HepG2 (cell line): Measurements from ENCODE around the gene TLCD3B. TPM values are rescaled to one million over a fixed set of nuclear protein-coding genes. Genes with fewer than 3 reads are reported as not detected.
A peak's percentile ranks its signal among the peaks of the same experiment; 100 is the strongest.

Experiments
- EZH2 ChIP-seq: conservative IDR thresholded peaks from 2 replicates; pipeline ENCODE4 v1.6.1; 2012; ENCODE audit warnings: mild to moderate bottlenecking, low read depth, low read length, moderate library complexity
- IKZF4 ChIP-seq: sonication (generic); formaldehyde crosslinking; IDR thresholded peaks from 2 replicates; pipeline ENCODE4 v1.5.1; 2020; ENCODE audit warnings: borderline replicate concordance, mild to moderate bottlenecking, low read depth, missing genetic modification reagents; ENCODE audit errors: not compliant biosample characterization
- JUND ChIP-seq: sonication (generic); formaldehyde crosslinking; IDR thresholded peaks from 2 replicates; pipeline ENCODE4 v1.8.0; 2022; ENCODE audit warnings: mild to moderate bottlenecking, missing genetic modification reagents
- KDM5B ChIP-seq: sonication (generic); formaldehyde crosslinking; IDR thresholded peaks from 2 replicates; pipeline ENCODE4 v1.4.0; 2020; ENCODE audit warnings: missing genetic modification reagents, mild to moderate bottlenecking, borderline replicate concordance
- KLF12 ChIP-seq: sonication (generic); formaldehyde crosslinking; IDR thresholded peaks from 2 replicates; pipeline ENCODE4 v1.4.0; 2020; ENCODE audit warnings: missing genetic modification reagents, borderline replicate concordance
- MAFF ChIP-seq: IDR thresholded peaks from 2 replicates; pipeline ENCODE4 v1.6.1; 2011; ENCODE audit warnings: low read depth, low read length, improper control_type of control experiment
- MED8 ChIP-seq: sonication (generic); formaldehyde crosslinking; IDR thresholded peaks from 2 replicates; pipeline ENCODE4 v1.8.1; 2023; ENCODE audit warnings: mild to moderate bottlenecking, missing genetic modification reagents; ENCODE audit not compliant: insufficient replicate concordance
- MIER2 ChIP-seq: IDR thresholded peaks from 2 replicates; pipeline ENCODE4 v1.6.1; 2016; ENCODE audit warnings: missing biosample characterization, missing genetic modification reagents
- NONO ChIP-seq, 2 experiments: fragments of 450-650 bp in 1 of 2; sonication (generic) in 1 of 2; formaldehyde crosslinking in 1 of 2; IDR thresholded peaks in 1 of 2; conservative IDR thresholded peaks in 1 of 2; 2 replicates each; pipeline versions ENCODE4 v1.6.1 to v1.8.0; 2017 to 2022; ENCODE audit warnings: mild to moderate bottlenecking in 1 of 2, missing genetic modification reagents in 1 of 2, moderate library complexity in 1 of 2
- PHF5A ChIP-seq: IDR thresholded peaks from one replicate; pipeline ENCODE4 v1.6.1; 2018; ENCODE audit warnings: low read depth, missing genetic modification reagents; ENCODE audit not compliant: unreplicated experiment
- PITX1 ChIP-seq: sonication (generic); formaldehyde crosslinking; IDR thresholded peaks from 2 replicates; pipeline ENCODE4 v1.5.1; 2020; ENCODE audit warnings: mild to moderate bottlenecking, missing genetic modification reagents
- SRY ChIP-seq: sonication (generic); formaldehyde crosslinking; IDR thresholded peaks from 2 replicates; pipeline ENCODE4 v1.8.0; 2022; ENCODE audit warnings: mild to moderate bottlenecking, missing genetic modification reagents
- TBL1XR1 ChIP-seq: fragments of 150-350 bp; IDR thresholded peaks from 2 replicates; pipeline ENCODE4 v1.6.1; 2014; ENCODE audit warnings: borderline replicate concordance, low read length; ENCODE audit not compliant: partially characterized antibody
- TOE1 ChIP-seq: sonication (generic); formaldehyde crosslinking; IDR thresholded peaks from 2 replicates; pipeline ENCODE4 v1.4.0; 2020; ENCODE audit warnings: mild to moderate bottlenecking, missing genetic modification reagents
- ZBTB7B ChIP-seq: sonication (generic); formaldehyde crosslinking; IDR thresholded peaks from 2 replicates; pipeline ENCODE4 v1.4.0; 2020; ENCODE audit warnings: missing genetic modification reagents
- ZNF207 ChIP-seq: fragments of 450-650 bp; IDR thresholded peaks from 2 replicates; pipeline ENCODE4 v1.6.1; 2016; ENCODE audit warnings: antibody characterized with exemption, borderline replicate concordance
- ZNF557 ChIP-seq: sonication (generic); formaldehyde crosslinking; IDR thresholded peaks from 2 replicates; pipeline ENCODE4 v1.4.0; 2020; ENCODE audit warnings: missing genetic modification reagents
- ZNF790 ChIP-seq: sonication (generic); formaldehyde crosslinking; IDR thresholded peaks from 2 replicates; pipeline ENCODE4 v1.8.0; 2022; ENCODE audit warnings: missing genetic modification reagents, mild to moderate bottlenecking, borderline replicate concordance
- ZNF878 ChIP-seq: sonication (generic); formaldehyde crosslinking; IDR thresholded peaks from 2 replicates; pipeline ENCODE4 v1.8.1; 2023; ENCODE audit warnings: mild to moderate bottlenecking, missing genetic modification reagents, moderate library complexity
- polyA plus RNA-seq, 8 experiments: library from polyadenylated mRNA; depleted of rRNA in 3 of 8; stranded (reverse) in 7 of 8; unstranded in 1 of 8; fragments of >200 nt; fragmentation: Illumina TruSeq in 4 of 8; extraction: Trizol in 4 of 8; gene quantifications; 2 replicates each; pipeline versions ENCODE4 v1.2.1 to v1.2.3, GENCODE V29; 2011 to 2016; ENCODE audit warnings: low read depth in 4 of 8, missing spikeins in 1 of 8, mixed read lengths in 1 of 8; ENCODE audit not compliant: insufficient read depth in 1 of 8
- total RNA-seq, 5 experiments: library from RNA; depleted of rRNA; stranded (reverse); fragments of >200 nt; fragmentation: Illumina TruSeq; extraction: Trizol; gene quantifications; 2 replicates each; pipeline ENCODE4 v1.2.3, GENCODE V29; 2016; ENCODE audit warnings: low read depth in 1 of 5
- TF ChIP-seq, protein P1 (sequence below): IDR thresholded peaks from 2 replicates; pipeline ENCODE4 v1.6.1; 2012; ENCODE audit warnings: inconsistent platforms
- TF ChIP-seq, protein P2 (sequence below): sonication (generic); formaldehyde crosslinking; conservative IDR thresholded peaks from 2 replicates; pipeline ENCODE4 v1.4.0; 2020; ENCODE audit warnings: missing genetic modification reagents
- TF ChIP-seq, protein P3 (sequence below): sonication (generic); formaldehyde crosslinking; IDR thresholded peaks from 2 replicates; pipeline ENCODE4 v1.4.0; 2020; ENCODE audit warnings: missing genetic modification reagents, borderline replicate concordance
- TF ChIP-seq, protein P4 (sequence below): sonication (generic); formaldehyde crosslinking; IDR thresholded peaks from 2 replicates; pipeline ENCODE4 v1.8.0; 2022; ENCODE audit warnings: mild to moderate bottlenecking, missing genetic modification reagents, moderate library complexity

TLCD3B gene
- total and polyA plus RNA-seq, 2 of the 13 experiments (the other 11 are each of a cell fraction or from before 2014, with no cell fraction given) = not detected

DNA sequence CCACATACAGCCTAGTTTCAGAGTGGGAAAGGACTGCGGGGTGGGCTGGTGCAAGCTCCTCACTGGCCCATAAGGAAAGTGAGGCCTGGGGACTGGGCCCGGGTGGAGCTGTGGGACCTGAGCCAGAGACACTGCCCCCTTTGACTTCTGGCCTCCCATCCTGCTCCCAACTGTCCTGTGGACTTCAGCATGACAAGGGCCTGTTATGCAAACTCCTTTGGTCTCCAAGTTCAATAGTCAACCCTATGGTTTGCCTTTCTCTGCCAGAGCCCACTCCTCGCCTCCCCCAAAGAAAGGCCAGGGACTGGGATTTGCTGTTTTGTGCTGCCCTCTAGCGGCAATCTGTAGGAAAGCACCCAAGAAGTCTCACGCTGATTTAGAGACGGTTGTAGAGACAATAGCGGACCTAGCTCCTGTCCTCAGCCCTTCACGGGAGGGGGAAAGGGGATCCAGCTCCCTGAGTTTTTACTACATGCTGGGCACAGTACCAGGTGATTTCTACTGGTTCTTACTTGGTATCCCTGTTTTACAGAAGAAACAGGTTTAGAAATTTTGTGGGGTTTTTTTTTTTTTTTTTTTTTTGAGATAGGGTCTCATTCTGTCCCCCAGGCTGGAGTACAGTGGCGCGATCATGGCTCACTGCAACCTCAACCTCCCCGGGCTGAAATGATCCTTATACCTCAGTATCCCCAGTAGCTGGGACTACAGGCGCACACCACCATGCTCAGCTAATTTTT is 1.2 kb upstream of the TLCD3B start (continued):
- TF ChIP-seq KDM5B (CRISPR knock-in tag) = no peak
- no peak for TF ChIP-seq TOE1 (CRISPR knock-in tag)
- TF ChIP-seq MED8 (CRISPR knock-in tag) = no peak
- TF ChIP-seq MAFF = no peak
- TF ChIP-seq, protein P1, sequence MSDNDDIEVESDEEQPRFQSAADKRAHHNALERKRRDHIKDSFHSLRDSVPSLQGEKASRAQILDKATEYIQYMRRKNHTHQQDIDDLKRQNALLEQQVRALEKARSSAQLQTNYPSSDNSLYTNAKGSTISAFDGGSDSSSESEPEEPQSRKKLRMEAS = no peak
- TF ChIP-seq, protein P2, sequence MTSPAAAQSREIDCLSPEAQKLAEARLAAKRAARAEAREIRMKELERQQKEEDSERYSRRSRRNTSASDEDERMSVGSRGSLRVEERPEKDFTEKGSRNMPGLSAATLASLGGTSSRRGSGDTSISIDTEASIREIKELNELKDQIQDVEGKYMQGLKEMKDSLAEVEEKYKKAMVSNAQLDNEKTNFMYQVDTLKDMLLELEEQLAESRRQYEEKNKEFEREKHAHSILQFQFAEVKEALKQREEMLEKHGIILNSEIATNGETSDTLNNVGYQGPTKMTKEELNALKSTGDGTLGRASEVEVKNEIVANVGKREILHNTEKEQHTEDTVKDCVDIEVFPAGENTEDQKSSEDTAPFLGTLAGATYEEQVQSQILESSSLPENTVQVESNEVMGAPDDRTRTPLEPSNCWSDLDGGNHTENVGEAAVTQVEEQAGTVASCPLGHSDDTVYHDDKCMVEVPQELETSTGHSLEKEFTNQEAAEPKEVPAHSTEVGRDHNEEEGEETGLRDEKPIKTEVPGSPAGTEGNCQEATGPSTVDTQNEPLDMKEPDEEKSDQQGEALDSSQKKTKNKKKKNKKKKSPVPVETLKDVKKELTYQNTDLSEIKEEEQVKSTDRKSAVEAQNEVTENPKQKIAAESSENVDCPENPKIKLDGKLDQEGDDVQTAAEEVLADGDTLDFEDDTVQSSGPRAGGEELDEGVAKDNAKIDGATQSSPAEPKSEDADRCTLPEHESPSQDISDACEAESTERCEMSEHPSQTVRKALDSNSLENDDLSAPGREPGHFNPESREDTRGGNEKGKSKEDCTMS (CRISPR knock-in tag) = no peak
- TF ChIP-seq, protein P3, sequence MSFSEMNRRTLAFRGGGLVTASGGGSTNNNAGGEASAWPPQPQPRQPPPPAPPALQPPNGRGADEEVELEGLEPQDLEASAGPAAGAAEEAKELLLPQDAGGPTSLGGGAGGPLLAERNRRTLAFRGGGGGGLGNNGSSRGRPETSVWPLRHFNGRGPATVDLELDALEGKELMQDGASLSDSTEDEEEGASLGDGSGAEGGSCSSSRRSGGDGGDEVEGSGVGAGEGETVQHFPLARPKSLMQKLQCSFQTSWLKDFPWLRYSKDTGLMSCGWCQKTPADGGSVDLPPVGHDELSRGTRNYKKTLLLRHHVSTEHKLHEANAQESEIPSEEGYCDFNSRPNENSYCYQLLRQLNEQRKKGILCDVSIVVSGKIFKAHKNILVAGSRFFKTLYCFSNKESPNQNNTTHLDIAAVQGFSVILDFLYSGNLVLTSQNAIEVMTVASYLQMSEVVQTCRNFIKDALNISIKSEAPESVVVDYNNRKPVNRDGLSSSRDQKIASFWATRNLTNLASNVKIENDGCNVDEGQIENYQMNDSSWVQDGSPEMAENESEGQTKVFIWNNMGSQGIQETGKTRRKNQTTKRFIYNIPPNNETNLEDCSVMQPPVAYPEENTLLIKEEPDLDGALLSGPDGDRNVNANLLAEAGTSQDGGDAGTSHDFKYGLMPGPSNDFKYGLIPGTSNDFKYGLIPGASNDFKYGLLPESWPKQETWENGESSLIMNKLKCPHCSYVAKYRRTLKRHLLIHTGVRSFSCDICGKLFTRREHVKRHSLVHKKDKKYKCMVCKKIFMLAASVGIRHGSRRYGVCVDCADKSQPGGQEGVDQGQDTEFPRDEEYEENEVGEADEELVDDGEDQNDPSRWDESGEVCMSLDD (CRISPR knock-in tag) = no peak
- no peak for TF ChIP-seq IKZF4 (CRISPR knock-in tag)
- TF ChIP-seq KLF12 = no peak
- no peak for TF ChIP-seq ZNF207
- peak; percentile 63; the same call in 1 of the 2 replicates for TF ChIP-seq PITX1 (CRISPR knock-in tag)
- TF ChIP-seq PHF5A (CRISPR knock-in tag) = peak; percentile 38
- TF ChIP-seq ZNF878 (CRISPR knock-in tag) = no peak
- no peak for TF ChIP-seq JUND
- peak; percentile 44; the same call in 1 of the 2 replicates for TF ChIP-seq ZBTB7B (CRISPR knock-in tag)
- TF ChIP-seq ZNF557 (CRISPR knock-in tag) = no peak
- no peak for TF ChIP-seq EZH2
- TF ChIP-seq, protein P4, sequence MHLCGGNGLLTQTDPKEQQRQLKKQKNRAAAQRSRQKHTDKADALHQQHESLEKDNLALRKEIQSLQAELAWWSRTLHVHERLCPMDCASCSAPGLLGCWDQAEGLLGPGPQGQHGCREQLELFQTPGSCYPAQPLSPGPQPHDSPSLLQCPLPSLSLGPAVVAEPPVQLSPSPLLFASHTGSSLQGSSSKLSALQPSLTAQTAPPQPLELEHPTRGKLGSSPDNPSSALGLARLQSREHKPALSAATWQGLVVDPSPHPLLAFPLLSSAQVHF (CRISPR knock-in tag) = no peak
- no peak for TF ChIP-seq SRY
- TF ChIP-seq TBL1XR1 = no peak
- peak; percentile 89 for TF ChIP-seq MIER2 (CRISPR knock-in tag)
- no peak for TF ChIP-seq NONO (IDR thresholded peaks at IDR 0.05)
- TF ChIP-seq NONO (CRISPR knock-in tag; conservative IDR thresholded peaks at IDR 0.05) = 0 out of 2 replicates have a peak, but pooled peaks have one; percentile 25
- no peak for TF ChIP-seq ZNF790 (CRISPR knock-in tag)
